B cell (primary cell): ENCODE measurements around the gene ELOB. TPM values are rescaled to one million over a fixed set of nuclear protein-coding genes. Genes with fewer than 3 reads are reported as not detected.

Source experiments
- ATAC-seq: fragments of 200-7000 bp; cut with Tn5 transposase; one replicate; pipeline ENCODE4 v1.10.0; 2021; ENCODE audit warnings: low read depth, mild to moderate bottlenecking, moderate number of reproducible peaks, moderate library complexity
- CTCF ChIA-PET: fragments of 350-600 bp; sonication (Branson Sonifier 250); formaldehyde crosslinking; loops from one replicate; lab custom pipeline; 2021; ENCODE audit warnings: antibody characterized with exemption, inconsistent platforms; lab: Charles Lee
- POLR2A ChIA-PET: fragments of 350-600 bp; sonication (Branson Sonifier 250); formaldehyde crosslinking; loops from one replicate; lab custom pipeline; 2021; ENCODE audit warnings: antibody characterized with exemption; lab: Charles Lee
- DNase-seq: peaks from one replicate; pipeline ENCODE4 v3.0.0; 2013
- H2AFZ ChIP-seq: 2 replicates; pipeline ENCODE4 v1.6.1; 2012; ENCODE audit warnings: mild to moderate bottlenecking, low read depth, low read length; ENCODE audit not compliant: insufficient read depth, poor library complexity, severe bottlenecking
- H3K27ac ChIP-seq, 2 donors: 1 replicate in 1 of 2; 2 replicates in 1 of 2; pipeline ENCODE4 v1.5.1; 2012 to 2013; ENCODE audit warnings: low read length in 2 of 2, mild to moderate bottlenecking in 2 of 2, moderate library complexity in 1 of 2
- H3K27me3 ChIP-seq, 4 experiments: fragments of 200-600 bp in 1 of 4; sonication (generic) in 1 of 4; replicated peaks in 1 of 4; 1 replicate in 2 of 4; 2 replicates in 2 of 4; pipeline versions ENCODE4 v1.6.1 to v1.7.0; 2013 to 2016; ENCODE audit warnings: low read length in 3 of 4, mild to moderate bottlenecking in 2 of 4, mixed read lengths in 1 of 4, moderate library complexity in 1 of 4; ENCODE audit not compliant: insufficient read depth in 4 of 4, control insufficient read depth in 3 of 4; ENCODE audit errors: control extremely low read depth in 1 of 4
- H3K36me3 ChIP-seq, 2 experiments: replicated peaks in 1 of 2; 1 replicate in 1 of 2; 2 replicates in 1 of 2; pipeline versions ENCODE4 v1.6.1 to v1.7.1; 2013; ENCODE audit warnings: low read length in 1 of 2; ENCODE audit not compliant: insufficient read depth in 2 of 2, control insufficient read depth in 1 of 2; ENCODE audit errors: control extremely low read depth in 1 of 2, extremely low read depth in 1 of 2
- H3K4me1 ChIP-seq, 2 donors: fragments of 200-600 bp in 1 of 2; sonication (generic) in 1 of 2; 1 replicate in 1 of 2; 2 replicates in 1 of 2; pipeline versions ENCODE4 v1.5.1 to v1.6.1; 2013 to 2017; ENCODE audit warnings: low read length in 2 of 2; ENCODE audit not compliant: control insufficient read depth in 2 of 2, insufficient read depth in 2 of 2
- H3K4me2 ChIP-seq: replicated peaks from 2 replicates; pipeline ENCODE3; 2012; ENCODE audit warnings: mild to moderate bottlenecking, low read depth, low read length; ENCODE audit not compliant: poor library complexity, severe bottlenecking
- H3K4me3 ChIP-seq, 5 experiments: fragments of 200-600 bp in 1 of 5; sonication (generic) in 1 of 5; 1 replicate in 3 of 5; 2 replicates in 2 of 5; pipeline versions ENCODE4 v1.5.1 to v1.7.0; 2011 to 2016; ENCODE audit warnings: low read length in 4 of 5, mild to moderate bottlenecking in 4 of 5, low read depth in 2 of 5, control low read depth in 1 of 5, moderate library complexity in 1 of 5; ENCODE audit not compliant: insufficient read depth in 1 of 5; ENCODE audit errors: control extremely low read depth in 1 of 5, extremely low read depth in 1 of 5
- H3K79me2 ChIP-seq: fragments of 200-600 bp; sonication (generic); one replicate; pipeline ENCODE4 v1.6.0; 2016; ENCODE audit warnings: low read length; ENCODE audit not compliant: control insufficient read depth, insufficient read depth
- H3K9ac ChIP-seq: fragments of 200-600 bp; sonication (generic); 2 replicates; pipeline ENCODE4 v1.6.1; 2017; ENCODE audit warnings: mild to moderate bottlenecking, low read length, moderate library complexity
- H3K9me3 ChIP-seq, 3 donors: one replicate each; pipeline versions ENCODE4 v1.6.1 to v1.7.1; 2013; ENCODE audit warnings: low read length in 2 of 3; ENCODE audit not compliant: control insufficient read depth in 2 of 3, insufficient read depth in 1 of 3; ENCODE audit errors: control extremely low read depth in 1 of 3
- H4K20me1 ChIP-seq: 2 replicates; pipeline ENCODE4 v1.6.0; 2012; ENCODE audit warnings: mild to moderate bottlenecking, low read length; ENCODE audit not compliant: insufficient read depth, control insufficient read depth, poor library complexity, severe bottlenecking
- H3K27ac Mint-ChIP-seq: one replicate; pipeline ENCODE4 v1.8.0; 2021; ENCODE audit warnings: mixed read lengths
- H3K27me3 Mint-ChIP-seq: one replicate; pipeline ENCODE4 v1.8.0; 2021; ENCODE audit warnings: mixed read lengths
- H3K4me1 Mint-ChIP-seq: one replicate; pipeline ENCODE4 v1.8.0; 2021; ENCODE audit warnings: mixed read lengths
- H3K4me3 Mint-ChIP-seq: one replicate; pipeline ENCODE4 v1.8.0; 2021; ENCODE audit warnings: mixed read lengths
- H3K9me3 Mint-ChIP-seq: one replicate; pipeline ENCODE4 v1.8.0; 2022; ENCODE audit warnings: mixed read lengths; ENCODE audit not compliant: insufficient read depth
- CTCF ChIP-seq: fragments of 200-600 bp; IDR thresholded peaks from one replicate; pipeline ENCODE4 v1.8.0; 2022; ENCODE audit warnings: antibody characterized with exemption, mild to moderate bottlenecking
- EZH2 ChIP-seq: IDR thresholded peaks from 2 replicates; pipeline ENCODE4 v1.6.1; 2012; ENCODE audit warnings: borderline replicate concordance, low read depth, mild to moderate bottlenecking, moderate library complexity, low read length; ENCODE audit not compliant: insufficient read depth, poor library complexity, severe bottlenecking
- WGBS: methylation state at CpG from one replicate; pipeline ENCODE4 v1.1.5; 2013; ENCODE audit warnings: missing lambda C conversion rate; ENCODE audit not compliant: insufficient coverage; 5-methylcytosine and 5-hydroxymethylcytosine counted together
- intact Hi-C: fragments of 100-400 bp; cut with micrococcal nuclease; formaldehyde crosslinking; loops from one replicate; pipeline ENCODE4 v1.10.0; 2022
- polyA plus RNA-seq: library from polyadenylated mRNA; depleted of rRNA; stranded (reverse); fragments of >200 nt; gene quantifications from 2 replicates; pipeline ENCODE4 v1.2.3, GENCODE V29; 2012
- total RNA-seq, 2 donors: library from RNA; stranded (reverse); fragments of 120-200 nt in 1 of 2; gene quantifications; 1 replicate in 1 of 2; 2 replicates in 1 of 2; pipeline versions ENCODE4 v1.2.3 to v1.2.4, GENCODE V29; 2013 to 2022

ELOB gene
- total and polyA plus RNA-seq, 2 donors (not counting 1 experiment from before 2014, with no cell fraction given), result 93.1 to 136 TPM

GRCh38 chr16:2825049-2825742 lies 48.1 kb upstream of the ELOB start:
- POLR2A ChIA-PET, result no interaction called here
- H3K4me3 ChIP-seq, result no peak overlapping the region
- intact Hi-C loops, result no loop called here
- Mint-ChIP-seq H3K4me3 (no peak overlapping the region), H3K27ac (no peak overlapping the region), H3K9me3 (no peaks in the 10 kb centered on the region), H3K4me1 (no peaks in the 10 kb centered on the region), H3K27me3 (peaks cover 4% of the 10 kb centered on the region)
- no peak overlapping the region for H3K4me2 ChIP-seq
- H3K27ac ChIP-seq, result no peak overlapping the region
- H3K27me3 ChIP-seq, result peaks cover 0 to 8% (median under 1%) of the 10 kb centered on the region in 4 experiments
- H4K20me1 ChIP-seq, result no peaks in the 10 kb centered on the region
- H2AFZ ChIP-seq, result no peak overlapping the region
- no peaks in the 10 kb centered on the region for H3K9me3 ChIP-seq
- DNase-seq (no peak), ATAC-seq (no peak)
- CTCF ChIA-PET, result no interaction called here
- H3K79me2 ChIP-seq, result no peaks in the 10 kb centered on the region
- 88% methylated on average over 16 of the region's 26 CpGs for WGBS
- H3K4me1 ChIP-seq, result no peaks in the 10 kb centered on the region
- TF ChIP-seq EZH2 (no peak), CTCF (no peak)
- no peaks in the 10 kb centered on the region for H3K36me3 ChIP-seq
- no peak overlapping the region for H3K9ac ChIP-seq

GRCh38 chr16:2824626-2825025 lies 47.5 kb upstream of the ELOB start:
- H3K9me3 Mint-ChIP-seq, result no peaks in the 10 kb centered on the region
- no peaks in the 10 kb centered on the region for H4K20me1 ChIP-seq
- H3K4me3 Mint-ChIP-seq, result no peak overlapping the region
- no peak overlapping the region for H2AFZ ChIP-seq
- ChIA-PET POLR2A (no interaction called here), CTCF (no interaction called here)
- H3K4me1 ChIP-seq, result no peaks in the 10 kb centered on the region
- DNase-seq (no peak), ATAC-seq (no peak)
- H3K79me2 ChIP-seq, result no peaks in the 10 kb centered on the region
- peaks cover 4% of the 10 kb centered on the region for H3K27me3 Mint-ChIP-seq
- intact Hi-C loops, result no loop called here
- no peak overlapping the region for H3K27ac Mint-ChIP-seq
- H3K36me3 ChIP-seq, result no peaks in the 10 kb centered on the region
- 87% methylated on average over 10 of the region's 10 CpGs for WGBS
- H3K4me3 ChIP-seq, result no peak overlapping the region
- H3K27ac ChIP-seq, result no peak overlapping the region
- no peaks in the 10 kb centered on the region for H3K4me1 Mint-ChIP-seq
- no peak overlapping the region for H3K4me2 ChIP-seq
- no peaks in the 10 kb centered on the region for H3K9me3 ChIP-seq
- peaks cover 0 to 3% (median under 1%) of the 10 kb centered on the region in 4 experiments for H3K27me3 ChIP-seq
- no peak overlapping the region for H3K9ac ChIP-seq
- TF ChIP-seq EZH2 (no peak), CTCF (no peak)
